NCI-H345 treated with DMSO at 0.1 percent for 48 hours (cell line): Measurements from ENCODE around the gene KRTAP10-8.
"Not testable (repeated sequence)": the region's sequence is repeated elsewhere in the genome, so short reads cannot be mapped to it uniquely, and the experiment has no call there.

Experiments used
- DNase-seq: peaks from one replicate; lab custom pipeline; 2025; ENCODE audit not compliant: unreplicated experiment; lab: John Stamatoyannopoulos, UW

The KRTAP10-8 gene

GRCh38 chr21:44579056-44579832 is 32.6 kb upstream of the KRTAP10-8 start:
- DNase-seq, result no peak

DNA sequence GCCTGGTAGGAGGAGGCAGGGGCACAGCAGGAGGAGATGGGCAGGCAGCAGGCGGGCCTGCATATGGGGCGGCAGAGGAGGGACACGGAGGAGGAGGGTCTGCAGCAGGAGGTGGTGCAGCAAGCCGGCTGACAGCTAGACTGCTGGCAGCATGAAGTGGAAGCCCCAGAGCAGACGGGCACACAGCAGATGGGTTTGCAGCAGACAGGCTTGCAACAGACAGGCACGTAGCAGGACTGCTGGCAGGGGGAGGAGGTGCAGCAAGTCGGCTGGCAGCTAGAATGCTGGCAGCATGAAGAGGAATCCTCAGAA is 32.1 kb upstream of the KRTAP10-8 start:
- DNase-seq, result no peak

DNA sequence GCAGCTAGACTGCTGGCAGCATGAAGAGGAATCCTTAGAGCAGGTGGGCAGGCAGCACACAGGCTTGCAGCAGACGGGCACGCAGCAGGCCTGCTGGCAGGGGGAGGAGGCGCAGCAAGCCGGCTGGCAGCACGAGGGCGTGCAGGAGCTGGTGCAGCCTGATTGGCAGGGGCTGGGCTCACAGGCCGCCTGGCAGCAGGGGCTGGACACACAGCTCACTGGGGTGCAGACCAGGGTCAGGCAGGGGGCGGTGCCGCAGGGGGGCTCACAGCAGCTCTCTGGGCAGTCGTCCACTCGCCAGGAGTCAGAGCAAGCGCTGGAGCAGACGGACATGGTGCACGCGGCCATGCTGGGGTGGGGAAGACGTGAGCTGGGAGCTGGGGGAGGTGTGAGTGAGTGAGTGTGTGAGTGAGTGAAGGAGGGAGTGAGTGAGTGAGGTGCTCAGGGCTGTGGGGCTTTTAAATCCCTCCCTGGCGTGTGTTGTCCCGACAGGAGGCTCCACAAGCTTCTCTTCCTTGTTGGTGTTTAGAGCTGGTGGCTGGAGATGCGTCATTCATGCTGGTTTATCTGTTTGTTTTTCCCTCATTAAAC is 31.6 kb upstream of the KRTAP10-8 start, which contains the start of gene KRTAP10-5:
TSS of gene KRTAP10-5 (minus strand) at position 374 of the 591 bp plus-strand sequence. CDS start at position 348, 26 bp downstream.
- DNase-seq, result not testable (repeated sequence)

DNA sequence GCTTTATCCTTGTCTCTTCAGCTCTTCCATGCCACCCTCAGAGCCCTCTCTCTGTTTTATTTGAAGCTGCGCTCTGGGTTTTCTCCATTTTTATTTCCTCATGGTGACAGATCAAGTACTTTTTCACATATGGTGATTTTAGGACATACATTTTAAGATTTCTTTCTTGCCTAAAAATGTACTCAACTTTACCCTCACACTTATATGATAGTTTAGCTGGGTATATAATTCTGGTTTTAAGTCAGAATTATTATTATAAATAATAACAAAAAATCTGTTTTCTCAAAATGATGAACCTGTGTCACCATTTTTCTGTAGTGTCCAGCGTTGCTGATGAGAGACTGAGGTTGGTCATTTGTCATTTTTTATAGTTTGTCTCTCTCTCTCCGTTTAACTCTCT is 30.7 kb upstream of the KRTAP10-8 start:
- no peak for DNase-seq

DNA sequence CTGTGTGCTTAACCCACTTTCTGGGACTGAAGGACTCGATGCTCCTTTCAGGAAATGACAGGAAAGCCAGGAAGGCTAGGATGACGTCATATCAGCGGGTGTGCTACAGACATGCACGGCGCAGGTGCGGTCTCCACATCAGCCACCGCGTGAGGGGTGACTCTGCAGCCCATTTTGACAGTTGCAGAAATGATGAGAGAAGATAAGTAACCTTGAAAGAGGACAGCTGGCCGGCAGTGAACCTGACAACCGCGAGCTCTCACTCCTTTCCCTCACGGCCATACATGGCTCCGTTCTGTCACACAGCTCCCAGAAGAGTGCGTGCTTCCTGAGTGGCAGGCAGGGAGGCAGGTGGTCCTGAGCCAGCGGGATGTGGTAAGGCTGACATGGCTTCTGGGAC is 29.8 kb upstream of the KRTAP10-8 start:
- peak; percentile 37 for DNase-seq

DNA sequence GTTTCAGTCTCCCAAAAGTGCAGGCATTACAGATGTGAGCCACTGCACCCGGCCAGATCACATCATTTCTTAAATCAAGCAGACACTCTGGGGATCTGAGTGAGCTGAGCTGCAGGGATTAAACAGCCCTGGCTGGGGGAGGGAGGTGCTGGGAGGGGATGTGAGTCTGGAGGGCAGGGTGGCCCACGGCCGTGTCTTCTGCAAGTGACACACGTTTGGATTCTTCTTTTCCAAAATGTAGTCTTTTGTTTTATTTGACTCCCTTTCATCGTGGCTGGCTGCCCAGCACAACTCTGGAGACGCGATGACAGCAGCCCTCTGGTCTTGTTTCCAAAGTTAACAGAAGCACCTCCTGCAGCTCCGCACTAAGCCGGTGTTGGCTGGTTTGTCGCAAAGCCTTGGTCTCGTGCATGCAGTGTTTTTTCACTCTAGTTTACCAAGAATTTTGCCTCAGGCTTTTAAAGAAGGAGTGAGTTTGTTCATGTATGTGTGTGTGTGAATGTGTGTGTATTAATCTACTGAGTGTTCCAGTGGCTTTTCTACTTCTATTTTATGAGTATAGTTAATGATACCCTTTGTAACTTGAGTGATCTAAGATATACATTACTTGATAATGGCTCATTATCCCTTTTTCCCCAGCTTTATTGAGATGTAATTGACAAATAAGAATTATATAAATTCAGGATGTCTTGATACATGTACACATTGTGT is 28.6 kb upstream of the KRTAP10-8 start:
- DNase-seq, result no peak

GRCh38 chr21:44583800-44584147 is 28.1 kb upstream of the KRTAP10-8 start:
- no peak for DNase-seq

GRCh38 chr21:44585892-44586291 is 26.0 kb upstream of the KRTAP10-8 start:
- DNase-seq, result no peak

GRCh38 chr21:44589094-44589493 is 22.8 kb upstream of the KRTAP10-8 start:
- no peak for DNase-seq

DNA sequence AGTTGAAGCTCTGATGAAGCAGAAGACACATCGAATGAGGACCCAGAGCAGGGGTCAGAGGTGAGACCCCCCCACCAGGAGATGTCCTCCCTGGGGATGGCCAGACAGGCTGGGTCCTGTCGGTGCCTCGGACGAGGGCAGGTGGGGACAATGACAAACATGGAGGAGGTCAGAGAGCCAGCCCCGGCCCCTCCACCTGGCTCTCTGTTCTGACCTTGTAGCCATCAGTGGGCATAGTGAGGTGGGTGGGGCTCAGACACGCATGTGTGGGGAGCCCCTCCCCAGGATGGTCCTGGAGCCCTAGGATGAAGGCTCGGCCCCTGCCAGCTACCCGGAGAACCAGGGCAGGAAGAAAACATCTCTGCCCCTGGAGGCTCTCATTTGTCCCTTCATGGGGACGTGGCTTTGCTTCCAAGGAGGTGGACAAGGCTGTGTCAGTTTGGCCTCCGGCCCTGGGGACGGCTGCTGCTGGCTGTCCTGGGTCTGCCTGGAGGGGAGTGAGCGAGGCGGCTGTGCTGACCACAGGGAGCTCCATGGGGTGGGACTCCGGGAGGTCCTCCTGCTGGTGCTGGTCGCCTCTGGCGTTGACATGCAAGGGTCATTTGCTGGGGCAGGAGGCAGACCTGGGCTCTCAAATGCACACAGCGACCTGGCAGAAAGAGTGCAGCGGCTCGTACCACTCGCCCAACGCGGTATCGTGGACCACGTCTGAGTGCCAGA is 22.1 kb upstream of the KRTAP10-8 start:
- no peak for DNase-seq

- DNase-seq, result no peak
These were observed 21.6 kb upstream of the KRTAP10-8 start for GRCh38 chr21:44590311-44590721.

GRCh38 chr21:44590897-44591800 is 20.7 kb upstream of the KRTAP10-8 start:
- not testable (repeated sequence) for DNase-seq

- not testable (repeated sequence) for DNase-seq
These were observed 20.1 kb upstream of the KRTAP10-8 start for GRCh38 chr21:44591801-44592130.

DNA sequence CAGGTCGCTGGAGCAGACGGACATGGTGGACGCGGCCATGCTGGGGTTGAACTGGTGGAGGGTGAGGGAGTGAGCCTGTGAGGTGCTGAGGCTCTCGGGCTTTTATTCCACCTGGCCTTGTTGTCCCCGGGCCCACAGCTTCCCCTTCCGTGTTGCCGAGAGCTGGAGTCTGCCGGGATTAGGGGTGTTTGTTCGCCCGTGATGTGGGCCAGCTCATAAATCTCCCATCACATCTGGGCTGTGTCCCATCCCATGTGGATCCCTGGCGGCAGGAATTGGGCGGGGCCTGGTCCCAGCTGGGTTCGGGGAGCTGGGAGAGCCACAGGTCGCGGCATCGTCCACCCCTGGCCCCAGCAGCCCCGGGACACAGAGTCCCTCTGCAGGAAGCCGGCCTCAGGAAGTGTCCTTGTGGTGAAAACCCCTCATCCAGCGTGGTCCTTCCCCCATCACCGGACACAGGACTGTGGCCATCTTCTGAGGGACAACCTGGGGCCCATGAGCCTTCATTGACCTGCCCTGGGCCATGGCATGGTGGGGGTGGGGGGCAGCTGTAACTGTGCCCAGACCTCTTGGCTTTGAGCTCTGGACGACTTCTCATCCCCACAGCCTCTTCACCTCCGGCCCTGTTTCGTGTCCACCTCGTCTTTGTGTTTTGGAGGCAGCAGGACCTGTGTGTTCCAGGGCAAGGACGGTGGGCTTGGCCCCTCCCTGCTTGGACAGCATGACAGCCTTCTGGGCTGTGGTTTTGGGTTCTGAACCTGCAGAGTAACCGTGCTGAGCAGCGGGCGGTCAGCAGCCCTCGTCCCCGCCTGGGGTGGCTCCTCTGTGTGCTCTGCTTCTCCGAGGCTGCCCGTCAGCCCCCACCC is 19.2 kb upstream of the KRTAP10-8 start, which contains the start of gene KRTAP10-6:
TSS of gene KRTAP10-6 (minus strand) at position 60 of the 866 bp plus-strand sequence. CDS start at position 39, 21 bp downstream.
- DNase-seq, result no peak

DNA sequence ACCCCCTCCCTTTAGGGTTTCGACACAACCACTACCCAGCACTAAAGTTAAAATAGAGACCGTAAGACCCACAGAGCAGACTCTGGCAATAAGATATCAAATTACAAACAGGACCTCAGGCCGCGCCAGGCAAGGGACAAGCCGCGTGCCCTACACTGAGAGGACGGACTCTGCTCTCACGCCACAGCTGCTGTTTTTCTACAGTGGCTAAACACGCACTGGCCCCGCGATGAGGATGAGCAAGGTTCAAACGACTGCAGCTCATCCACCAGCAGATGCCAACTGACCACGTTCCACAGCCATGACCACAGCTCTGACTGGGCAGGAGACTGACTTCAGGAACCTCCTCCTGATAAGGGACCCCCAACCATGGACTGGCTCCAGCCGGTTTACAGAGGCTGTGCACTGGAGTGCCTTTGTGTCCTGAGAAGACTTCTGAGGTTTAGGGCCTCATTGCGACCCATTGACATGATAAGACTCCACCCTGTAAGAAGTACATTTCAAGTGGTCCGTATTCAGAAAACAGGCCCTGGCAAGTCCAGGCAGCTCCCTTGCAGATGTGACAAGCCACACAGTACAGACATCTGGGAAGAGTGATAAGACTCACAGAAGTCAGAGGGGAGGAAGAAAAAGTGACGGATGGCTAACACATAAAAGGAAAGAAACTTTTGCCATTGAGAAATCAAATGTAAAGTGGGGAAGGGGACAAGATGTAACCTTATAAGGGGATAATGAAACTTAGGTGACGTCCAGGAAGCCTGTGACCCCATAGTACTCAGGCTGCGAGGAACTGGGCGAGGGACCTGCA is 18.1 kb upstream of the KRTAP10-8 start:
- no peak for DNase-seq

- DNase-seq, result no peak
These were observed 17.4 kb upstream of the KRTAP10-8 start for GRCh38 chr21:44594406-44594916.

GRCh38 chr21:44595524-44595923 is 16.4 kb upstream of the KRTAP10-8 start:
- no peak for DNase-seq

DNA sequence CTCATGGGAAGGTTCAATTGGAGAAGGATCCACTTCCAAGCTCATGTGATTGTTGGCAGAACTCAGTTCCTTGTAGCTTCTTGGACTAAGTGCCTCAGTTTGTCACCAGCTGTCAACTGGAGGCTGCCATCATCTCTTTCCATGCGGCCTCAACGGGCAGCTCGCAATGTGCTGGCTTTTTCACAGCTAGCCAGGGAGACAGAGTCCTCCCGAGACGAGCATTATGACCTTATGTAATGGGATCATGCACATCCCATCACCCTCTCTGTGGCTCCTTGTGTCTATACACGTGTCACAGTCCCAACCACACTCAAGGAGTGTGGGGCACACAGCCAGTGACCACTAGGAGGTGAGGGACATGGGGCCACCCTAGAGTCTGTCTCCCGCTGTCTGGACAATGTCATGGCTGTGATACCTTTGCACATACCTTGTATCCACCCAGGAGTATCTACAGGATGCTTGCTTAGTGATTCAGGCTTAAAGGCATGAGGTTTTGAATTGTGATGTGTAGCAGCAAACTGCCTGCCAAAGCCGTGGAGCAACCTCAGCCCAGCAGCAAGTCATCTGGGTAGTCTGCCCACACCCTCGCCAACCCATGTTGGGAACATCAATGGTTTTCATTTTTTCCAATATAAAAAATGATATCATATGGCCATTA is 15.7 kb upstream of the KRTAP10-8 start:
- no peak for DNase-seq
